ENCODE measurements around the gene NEURL4.
A peak's percentile ranks its signal among the peaks of the same experiment; 100 is the strongest.
"Not testable (repeated sequence)": the region's sequence is repeated elsewhere in the genome, so short reads cannot be mapped to it uniquely, and the experiment has no call there.

Gene NEURL4

DNA sequence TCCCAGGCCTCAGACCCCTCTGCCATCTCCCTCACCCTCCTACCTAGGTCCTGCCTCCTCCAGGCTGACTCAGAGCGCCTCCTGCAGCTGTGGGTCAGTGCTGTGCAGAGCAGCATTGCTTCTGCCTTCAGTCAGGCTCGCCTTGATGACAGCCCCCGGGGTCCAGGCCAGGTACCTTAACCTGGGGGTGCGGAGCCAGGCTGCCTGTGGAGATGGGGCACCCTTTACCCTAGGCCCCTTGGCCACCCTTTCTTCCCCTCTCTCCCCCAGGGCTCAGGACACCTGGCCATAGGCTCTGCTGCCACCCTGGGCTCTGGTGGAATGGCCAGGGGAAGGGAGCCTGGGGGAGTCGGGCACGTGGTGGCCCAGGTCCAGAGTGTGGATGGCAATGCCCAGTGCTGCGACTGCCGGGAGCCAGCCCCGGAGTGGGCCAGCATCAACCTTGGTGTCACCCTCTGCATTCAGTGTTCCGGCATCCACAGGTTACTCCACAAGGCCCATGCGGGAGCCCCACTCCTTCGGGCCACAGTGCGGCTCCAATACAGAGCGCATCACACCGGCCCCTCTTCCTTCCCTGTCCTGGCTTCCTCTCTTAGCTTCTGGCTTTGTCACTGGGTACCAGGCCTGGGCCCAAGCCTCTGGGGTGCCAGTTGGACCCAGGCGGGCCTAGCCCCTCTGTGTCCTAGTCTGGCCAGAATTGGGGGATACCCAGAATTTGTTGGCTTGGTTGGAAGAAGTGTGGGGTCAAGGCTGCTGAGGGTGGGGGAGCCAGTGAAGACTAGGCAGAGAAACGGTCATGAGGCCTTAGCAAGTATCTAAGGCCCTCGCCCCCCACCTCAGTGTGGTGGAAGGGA, 17.9 kb upstream of the NEURL4 start:
- DNase-seq: no peak

DNA sequence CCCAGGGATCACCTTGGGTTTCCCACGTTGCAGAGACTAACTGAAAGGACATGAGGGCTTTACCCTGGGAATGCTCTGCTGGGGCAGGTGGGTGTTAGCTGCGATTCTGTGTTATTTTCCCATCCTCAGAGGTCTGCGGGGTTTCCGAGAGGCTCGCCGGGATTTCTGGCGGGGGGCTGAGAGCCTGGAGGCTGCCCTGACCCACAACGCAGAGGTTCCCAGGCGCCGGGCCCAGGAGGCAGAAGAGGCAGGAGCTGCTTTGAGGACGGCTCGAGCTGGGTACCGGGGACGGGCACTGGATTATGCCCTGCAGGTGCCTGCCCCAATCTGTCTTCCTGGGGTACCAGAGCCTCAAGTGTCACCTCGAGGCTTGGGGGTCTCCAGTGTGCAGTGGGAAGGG, 14.1 kb upstream of the NEURL4 start:
- no peak for DNase-seq

DNA sequence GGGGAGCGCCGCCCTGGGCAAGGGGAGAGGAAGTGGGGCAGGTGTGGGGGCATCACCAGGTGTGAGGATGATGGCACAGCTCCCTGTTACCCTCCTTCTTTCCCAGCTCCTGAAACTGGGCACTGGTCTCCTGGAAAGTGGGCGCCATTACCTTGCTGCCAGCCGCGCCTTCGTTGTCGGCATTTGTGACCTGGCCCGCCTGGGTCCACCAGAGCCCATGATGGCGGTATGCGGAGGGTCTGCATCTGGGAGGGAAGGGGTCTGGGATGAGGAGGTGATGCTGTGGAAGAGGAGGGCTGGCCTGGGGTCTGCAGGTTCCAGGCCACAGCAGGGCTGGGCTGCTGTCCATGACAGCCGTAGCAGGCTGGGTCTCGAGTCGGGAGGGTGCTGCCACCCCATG, 12.7 kb upstream of the NEURL4 start:
- no peak for DNase-seq

DNA sequence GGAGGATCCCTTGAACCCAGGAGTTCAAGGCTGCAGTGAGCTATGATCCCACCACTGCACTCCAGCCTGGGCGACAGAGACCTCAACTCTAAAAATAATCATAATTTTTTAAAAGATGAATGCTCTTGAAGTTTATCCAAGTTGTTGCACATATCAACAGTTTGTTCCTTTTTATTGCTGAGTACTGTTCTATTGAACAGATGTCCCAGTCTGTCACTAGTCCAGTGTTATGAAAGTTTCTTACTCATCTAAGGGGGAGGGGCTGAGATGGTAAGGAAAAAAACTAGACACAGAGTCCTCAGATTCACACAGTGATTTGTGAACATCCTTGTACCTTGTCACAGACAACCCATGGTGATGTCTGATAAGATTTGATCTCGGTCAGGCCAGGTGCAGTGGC, 11.0 kb upstream of the NEURL4 start:
- no peak for DNase-seq

DNA sequence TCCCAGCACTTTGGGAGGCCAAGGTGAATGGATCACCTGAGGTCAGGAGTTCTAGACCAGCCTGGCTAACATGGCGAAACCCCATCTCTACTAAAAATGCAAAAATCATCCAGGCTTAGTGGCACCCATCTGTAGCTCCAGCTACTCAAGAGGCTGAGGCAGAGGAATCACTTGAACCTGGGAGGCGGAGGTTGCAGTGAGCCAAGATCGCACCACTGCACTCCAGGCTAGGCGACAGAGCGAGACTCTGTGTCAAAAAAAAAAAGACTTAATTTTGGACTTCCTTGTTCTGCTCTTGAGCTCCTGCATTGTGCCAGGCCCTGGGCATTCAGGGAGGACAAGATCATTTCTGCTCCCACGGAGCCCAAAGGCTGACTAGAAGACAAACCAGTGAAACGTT, 8.5 kb upstream of the NEURL4 start:
- DNase-seq: not testable (repeated sequence)

DNA sequence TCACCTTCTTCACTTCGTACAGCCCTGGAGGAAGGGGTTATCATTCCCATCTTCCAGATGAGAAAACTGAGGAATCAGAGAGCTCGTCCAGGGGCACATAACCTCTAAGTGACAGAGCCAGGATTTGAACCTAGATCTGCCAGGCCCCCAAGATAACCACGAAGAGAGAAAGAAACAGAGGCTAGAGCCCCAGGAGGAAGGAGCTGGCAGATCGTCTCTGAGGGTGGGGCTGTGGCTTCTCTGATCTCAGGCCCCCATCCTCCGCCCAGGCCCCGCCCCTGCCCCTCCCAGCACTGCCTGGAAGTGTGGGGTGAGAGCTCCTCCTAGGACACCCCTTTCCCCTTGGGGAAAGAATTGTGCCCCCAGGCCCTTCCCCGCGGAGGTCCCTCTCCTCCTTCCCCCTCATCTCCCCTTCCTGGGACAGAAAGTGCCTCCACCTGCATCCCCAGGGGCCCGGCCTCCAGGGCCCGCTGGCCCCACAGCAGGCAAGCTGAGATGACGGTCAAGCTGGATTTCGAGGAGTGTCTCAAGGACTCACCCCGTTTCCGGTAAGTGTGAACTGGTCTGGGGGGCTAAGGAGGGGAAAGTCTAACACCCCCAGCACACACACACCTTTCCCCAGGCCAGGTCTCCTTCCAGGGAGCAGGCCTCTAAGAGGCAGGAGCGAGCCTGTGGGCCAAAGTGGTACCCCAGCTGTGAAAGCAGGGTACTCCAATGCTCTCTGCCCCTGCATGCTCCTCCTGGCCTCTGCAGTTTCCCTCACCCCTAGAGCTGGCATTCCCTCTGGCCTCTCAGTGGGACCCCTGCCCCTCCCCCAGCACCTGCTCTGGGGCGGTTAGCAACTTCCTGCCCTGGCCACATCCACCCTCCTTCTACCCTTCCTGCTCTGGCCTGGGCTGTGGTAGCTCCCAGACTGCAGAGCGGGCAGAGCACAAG, 7.4 kb upstream of the NEURL4 start, which contains the start of gene ACAP1:
TSS of gene ACAP1 (plus strand) at position 290 of the 936 bp plus-strand sequence. CDS start at position 496, 206 bp downstream.
- DNase-seq: peak; percentile 40 to 83 (median 66)

DNA sequence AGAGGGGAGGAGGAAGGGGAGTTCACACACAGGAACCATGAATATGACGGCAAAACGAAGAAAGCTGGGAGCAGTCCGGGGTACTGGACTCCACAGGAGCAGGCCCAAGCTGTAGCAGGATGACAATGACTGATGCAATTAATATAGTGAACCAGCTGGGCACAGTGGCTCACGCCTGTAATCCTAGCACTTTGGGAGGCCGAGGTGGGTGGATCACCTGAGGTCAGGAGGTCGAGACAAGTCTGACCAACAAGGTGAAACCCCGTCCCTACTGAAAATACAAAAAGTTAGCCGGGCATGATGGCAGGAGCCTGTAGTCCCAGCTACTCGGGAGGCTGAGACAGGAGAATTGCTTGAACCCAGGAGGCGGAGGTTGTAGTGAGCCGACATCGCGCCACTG, 6.6 kb upstream of the NEURL4 start:
- not testable (repeated sequence) for DNase-seq

DNA sequence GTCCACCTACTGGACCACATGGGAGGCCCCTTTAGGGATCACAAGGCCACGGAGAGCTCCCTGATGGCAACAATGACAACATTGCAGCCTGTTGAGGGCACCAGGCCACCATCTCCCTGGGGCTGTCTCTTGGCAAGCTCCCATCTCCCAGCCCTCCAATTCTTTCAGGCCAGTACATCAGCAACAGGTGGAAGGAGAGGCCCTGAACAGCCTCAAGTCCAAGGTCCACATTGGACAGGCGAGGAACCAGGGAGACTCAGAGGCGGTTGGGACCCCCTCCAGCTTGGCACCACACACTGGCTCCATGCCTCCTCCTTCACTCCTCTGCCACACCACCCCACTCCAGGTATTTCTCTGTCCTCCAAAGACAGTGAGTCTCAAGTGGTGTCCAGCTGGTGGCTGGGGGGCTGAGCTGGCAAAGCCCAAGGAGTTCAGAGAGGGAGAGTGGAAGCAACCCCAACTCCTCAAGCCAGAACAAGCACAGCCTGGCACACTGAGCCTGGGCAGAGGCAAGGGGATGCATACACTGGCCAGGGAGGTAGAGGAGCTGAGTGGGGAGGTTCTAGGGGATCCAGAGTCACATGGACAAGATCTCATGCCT, 5.9 kb upstream of the NEURL4 start:
- DNase-seq: no peak

DNA sequence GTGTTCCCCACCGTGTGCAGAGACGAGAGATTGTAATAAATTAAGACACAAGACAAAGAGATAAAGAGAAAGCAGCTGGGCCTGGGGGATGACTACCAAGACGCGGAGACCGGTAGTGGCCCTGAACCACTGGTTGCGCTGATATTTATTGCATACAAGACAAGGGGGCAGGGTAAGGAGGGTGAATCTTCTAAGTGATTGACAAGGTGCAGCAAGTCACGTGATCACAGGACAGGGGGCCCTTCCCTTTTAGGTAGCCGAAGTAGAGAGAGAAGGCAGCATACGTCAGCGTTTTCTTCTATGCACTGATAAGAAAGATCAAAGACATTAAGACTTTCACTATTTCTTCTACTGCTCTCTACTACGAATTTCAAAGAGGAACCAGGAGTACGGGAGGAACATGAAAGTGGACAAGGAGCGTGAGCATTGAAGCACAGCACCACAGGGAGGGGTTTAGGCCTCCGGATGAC, 3.5 kb upstream of the NEURL4 start:
- DNase-seq: not testable (repeated sequence)

DNA sequence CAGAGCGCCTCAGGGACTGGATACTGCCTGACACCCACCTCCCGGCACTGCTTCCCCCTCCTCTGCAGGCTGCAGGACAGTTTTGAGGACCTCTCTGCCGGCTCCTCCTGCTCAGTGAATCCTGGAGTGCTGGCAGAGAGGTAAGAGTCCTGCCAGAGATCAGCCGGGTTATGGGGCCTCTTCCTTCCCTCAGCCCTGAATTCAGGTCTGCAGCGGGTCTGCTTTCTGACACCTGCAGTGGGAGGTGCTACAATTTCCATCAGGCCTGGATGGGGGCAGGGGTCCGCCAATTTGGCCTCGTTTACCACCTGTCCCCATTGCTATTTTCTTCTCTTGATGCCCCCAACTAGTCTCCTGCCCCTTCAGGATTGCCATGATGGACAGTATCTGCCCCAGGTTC, 3.0 kb upstream of the NEURL4 start:
- DNase-seq: no peak

DNA sequence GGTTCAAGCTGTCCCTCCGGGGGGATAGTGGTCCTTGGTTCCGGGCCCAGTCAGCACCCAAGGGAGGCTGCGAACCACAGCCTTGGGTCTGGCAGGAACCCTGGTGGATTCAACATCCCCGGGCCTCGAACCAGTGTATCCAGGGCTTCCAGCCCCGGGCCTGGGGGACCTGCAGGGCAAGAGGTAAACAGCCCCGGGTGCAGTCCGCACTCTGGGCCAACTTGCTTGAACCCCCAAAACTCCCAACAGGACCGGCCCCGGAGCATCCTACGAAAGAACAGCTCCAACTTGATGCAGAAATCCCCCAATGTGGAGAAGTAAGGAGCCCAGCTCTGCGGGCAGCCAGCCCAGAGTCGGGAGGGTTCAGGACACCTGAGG, 1.5 kb upstream of the NEURL4 start:
- DNase-seq: no peak

DNA sequence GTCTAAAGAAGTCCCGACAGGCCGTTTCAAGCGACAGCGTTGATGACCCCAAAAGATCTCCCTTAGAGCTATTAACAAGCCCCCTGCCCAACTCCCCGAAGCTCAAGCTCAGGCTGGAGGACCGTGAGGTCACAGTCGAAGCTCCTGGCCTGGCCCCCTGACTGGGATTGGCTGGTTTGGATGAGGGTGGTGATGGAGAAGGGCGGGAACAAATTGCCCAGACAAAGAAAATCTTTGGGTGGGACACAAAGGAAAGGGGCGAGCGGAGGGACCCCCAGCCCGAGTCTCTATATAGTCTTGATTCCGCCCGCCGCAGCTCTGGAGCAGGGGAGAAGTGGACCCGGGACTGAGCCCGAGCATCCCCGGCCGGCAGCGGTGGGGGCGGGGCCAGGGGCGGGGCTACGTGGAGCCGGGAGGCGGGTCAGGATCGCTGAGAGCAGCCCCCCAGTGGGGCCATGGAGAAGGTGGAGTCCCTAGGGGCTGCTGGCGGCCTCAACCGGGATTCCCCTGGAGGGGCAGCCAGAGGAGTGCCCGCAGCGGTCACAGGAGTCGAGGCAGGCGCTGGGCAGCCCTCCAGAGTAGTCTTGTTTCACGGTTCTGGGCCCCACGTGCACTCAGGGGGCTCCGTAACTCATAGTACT, 982 bp upstream of the NEURL4 start:
- peak; percentile 39 to 67 (median 49) for DNase-seq

DNA sequence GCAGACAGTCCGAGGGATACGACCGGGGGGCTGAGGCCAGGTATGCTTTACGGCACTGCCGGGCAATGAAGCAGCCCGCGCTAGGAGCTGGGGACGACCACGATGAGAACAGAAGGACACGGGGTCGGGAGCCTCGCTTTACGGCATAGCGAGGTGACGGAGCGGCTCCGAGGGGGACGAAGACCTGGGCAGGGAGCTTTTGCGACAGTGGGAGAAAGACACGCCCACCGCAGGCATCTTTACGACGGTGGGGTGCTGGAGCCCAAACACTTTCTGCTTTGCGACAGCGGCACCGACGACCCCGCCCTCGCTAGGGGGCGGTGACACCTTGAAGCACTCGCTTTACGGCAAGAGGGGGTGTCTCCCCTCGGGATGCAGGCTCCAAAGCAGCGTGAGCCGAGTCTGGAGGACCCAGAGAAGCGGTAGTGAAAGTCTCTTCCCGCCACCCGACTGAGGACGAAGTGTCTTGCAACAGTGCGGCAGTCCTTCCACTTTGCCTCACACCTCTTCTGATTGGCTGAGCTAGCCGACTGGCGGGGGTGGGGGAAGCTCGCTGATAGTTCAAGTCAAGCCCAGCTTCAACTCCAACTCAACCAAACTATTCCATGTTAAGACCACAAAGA, 350 bp upstream of the NEURL4 start:
- peak; percentile 88 to 96 (median 91) for DNase-seq

DNA sequence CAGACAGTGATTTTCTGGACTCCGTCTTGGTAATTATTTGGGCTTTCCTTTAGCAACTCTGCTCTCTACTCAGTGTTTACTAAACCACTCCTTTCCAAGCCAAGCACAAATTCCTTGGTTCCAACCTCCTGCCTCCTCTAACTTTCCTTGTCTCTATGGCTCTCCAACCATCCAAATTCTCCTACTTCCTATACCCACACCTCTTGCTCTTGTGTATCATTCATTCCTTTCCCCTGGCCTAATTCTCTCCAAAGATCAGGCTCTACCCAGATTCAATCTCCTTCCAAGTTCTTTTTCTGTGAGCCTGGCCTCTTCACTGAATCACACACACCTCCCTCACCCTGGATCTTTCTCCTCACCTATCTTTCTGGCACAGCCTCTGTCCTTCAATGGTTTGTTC, 1.1 kb downstream of the NEURL4 start:
- no peak for DNase-seq

DNA sequence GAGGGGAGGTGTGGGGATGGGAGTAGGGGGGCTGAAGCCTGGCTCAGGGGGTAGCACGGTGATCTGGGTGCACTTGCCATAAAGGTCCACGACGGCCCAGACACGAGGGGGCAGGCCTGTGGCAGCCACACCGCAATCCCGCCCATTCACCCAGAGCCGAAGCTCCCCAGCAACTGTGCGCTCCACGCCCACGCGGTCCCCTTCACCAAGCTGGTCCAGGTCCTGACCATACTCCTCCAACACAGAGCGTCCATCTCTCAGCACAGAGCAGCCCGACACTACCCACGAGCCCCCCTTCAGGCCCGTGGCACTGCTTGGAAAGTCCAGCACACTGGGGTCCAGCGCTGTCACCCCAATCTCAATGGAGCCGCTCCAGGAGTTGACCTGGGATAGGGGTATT, 1.6 kb downstream of the NEURL4 start:
- DNase-seq: no peak

DNA sequence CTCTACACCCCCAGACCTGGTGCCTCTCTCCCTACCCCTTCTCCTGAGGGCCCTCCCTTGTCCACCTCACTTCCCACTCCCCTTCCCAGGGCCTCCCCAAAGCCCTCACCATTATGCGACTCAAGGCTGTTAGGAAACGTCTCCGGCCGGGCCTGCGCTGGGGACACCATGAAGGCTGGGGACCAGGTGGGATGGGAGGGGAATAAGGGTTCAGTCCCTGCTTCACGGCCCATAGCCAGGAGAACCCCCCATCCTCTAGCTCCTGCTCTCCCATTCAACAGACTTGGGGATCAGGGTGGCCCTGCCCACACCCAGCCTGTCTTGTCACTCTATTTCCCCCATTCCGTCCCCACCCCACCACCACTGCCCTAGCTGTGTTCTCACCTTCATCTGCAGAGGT, 2.1 kb downstream of the NEURL4 start:
- DNase-seq: no peak

DNA sequence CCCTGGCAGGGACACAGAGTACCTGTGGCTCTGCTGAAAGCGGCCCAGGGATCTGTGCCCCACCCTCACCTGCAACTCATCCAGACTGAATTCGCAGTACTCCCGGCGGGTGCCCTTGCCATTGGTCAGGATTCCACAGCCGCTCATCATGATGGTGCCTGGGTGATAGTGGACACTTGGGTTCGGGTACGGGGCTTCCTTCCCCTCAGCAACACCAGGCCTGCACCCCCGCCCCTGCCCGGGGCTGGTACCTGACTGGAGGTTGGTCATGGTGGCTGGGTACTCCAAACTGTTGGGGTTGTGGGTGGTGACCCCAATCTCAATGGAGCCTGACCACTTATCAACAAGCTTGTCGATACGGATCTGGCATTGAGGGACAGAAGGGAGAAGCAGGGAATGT, 2.9 kb downstream of the NEURL4 start:
- DNase-seq: no peak

DNA sequence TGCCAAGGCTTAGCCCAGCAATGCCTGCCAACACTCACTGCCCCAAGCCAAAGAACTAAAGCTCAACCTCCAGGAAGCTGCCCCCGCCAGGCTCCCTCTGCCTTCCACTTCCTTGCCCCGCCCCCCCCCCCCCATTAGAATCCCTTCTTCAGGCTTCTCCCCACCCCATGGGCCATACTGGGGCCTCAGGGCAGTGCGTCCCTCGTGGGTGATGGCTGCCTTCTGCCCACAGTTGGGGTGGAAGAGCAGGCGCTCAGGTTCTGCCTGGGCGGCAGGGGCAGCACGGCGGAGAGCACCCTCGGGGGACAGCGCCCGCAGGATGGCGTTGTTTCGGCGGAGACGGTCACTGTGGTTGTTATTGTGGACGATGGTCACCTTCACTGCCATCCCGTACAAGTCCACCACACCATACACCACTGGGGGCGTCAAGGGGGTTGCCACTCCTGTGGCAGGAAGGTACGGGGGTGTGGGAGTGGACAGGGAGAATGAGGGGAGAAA, 4.1 kb downstream of the NEURL4 start:
- DNase-seq: no peak

DNA sequence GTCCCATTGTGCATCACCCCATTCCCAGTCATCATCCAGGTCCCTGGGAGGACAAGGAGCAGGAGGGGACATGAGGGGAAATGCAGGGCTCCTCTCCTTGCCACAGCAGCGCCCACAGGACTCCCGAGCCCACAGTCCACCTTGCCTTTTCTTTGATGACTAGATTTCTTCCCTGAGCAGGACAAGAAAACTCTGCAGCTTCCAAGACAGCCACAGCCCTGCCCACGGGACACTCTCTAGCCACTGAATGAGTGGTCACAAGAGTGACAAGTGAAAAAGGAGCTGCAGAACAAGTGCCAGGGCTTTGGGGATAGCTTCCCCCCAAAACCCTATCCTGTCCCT, 4.7 kb downstream of the NEURL4 start:
- DNase-seq: no peak

DNA sequence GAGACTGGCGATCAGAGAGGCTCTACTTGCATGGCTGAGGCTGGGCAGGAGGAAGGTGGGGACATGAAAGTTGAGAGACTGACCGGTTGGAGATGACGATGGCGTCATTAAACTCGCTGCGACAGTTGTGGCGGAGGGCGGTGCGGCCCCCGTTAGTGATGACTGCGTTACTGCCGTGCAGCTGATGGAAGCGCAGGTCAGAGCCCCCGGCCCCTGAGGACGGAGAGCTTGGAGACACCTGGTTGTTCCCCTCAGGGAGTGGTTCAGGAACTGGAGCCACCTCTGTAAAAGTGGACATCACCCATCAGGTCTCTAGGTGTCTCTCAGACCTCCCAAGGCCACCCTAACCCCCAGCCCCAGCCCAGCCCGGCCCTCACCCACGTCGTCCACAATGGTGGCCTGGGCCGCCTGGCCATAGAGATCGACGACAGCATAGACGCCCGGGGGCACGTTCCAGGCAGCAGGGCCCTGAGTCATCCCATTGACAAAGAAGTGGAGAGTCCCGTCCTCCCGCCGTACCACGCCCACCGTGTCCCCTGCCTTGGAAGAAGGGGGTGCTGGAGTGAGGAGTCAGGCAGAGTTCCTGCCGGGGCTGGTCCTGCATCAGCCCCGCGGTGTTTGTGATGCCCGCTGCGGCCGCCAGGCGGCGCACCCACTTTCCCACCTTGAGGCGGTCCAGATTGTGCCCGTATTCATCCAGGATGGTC, 5.3 kb downstream of the NEURL4 start:
- peak; percentile 34 to 52 (median 43) for DNase-seq

DNA sequence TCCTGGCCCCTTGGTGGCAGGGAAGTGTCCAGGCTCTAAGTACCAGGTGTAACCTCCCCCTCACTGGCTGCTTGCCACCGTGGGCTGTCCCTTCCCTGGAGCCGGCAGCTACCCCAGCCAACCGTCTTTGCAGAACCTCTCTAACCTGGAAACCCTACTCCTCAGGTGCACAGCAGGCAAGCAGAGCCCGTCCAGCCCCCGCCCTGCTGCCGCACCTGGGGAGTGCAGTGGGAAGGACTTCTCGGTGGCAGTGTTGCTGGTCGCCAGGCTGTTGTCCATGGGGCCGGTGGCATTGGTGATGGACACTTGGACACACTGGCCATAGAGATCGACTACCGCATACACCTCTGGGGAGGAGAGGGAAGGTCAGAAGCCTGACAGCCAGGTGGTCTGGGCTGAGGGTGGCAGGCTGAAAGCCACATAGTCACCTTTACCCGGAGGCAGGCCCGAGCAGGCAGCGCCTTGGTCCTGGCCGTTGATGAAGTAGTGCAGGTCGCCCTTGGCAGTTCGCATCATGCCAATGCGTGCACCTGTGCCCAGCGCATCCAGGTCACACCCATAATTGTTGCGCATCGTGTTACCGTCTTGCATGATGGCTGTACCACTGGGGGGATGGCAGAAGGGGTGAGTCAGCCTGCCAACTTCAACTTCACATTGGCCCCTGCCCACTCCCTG, 6.5 kb downstream of the NEURL4 start:
- DNase-seq: no peak
